ENCODE results near the gene PKD2L1.
"Not testable (repeated sequence)": the region's sequence is repeated elsewhere in the genome, so short reads cannot be mapped to it uniquely, and the experiment has no call there.

PKD2L1 gene

GRCh38 chr10:100286051-100287033 is 43.7 kb downstream of the PKD2L1 start, which contains the start of gene BLOC1S2:
Gene BLOC1S2, minus strand, starts transcription at chr10:100286680. Its CDS starts 21 bp downstream, at chr10:100286659.
- DNase-seq (ENCODE audit: low read depth) = peak; percentile 74

GRCh38 chr10:100285326-100285725 is 44.7 kb downstream of the PKD2L1 start:
- DNase-seq (ENCODE audit: low read depth) = not testable (repeated sequence)

GRCh38 chr10:100282907-100283306 is 47.1 kb downstream of the PKD2L1 start:
- no peak for DNase-seq (ENCODE audit: low read depth)

GRCh38 chr10:100276971-100277370 is 53.1 kb downstream of the PKD2L1 start:
- not testable (repeated sequence) for DNase-seq (ENCODE audit: low read depth)

- peak; percentile 56 for DNase-seq (ENCODE audit: low read depth)
These were observed 62.6 kb downstream of the PKD2L1 start, which contains the start of gene CWF19L1 for GRCh38 chr10:100267239-100268104. Gene CWF19L1, minus strand, starts transcription at chr10:100267638. Its CDS starts 45 bp downstream, at chr10:100267593.

GRCh38 chr10:100265821-100266485 is 64.1 kb downstream of the PKD2L1 start:
- no peak for DNase-seq (ENCODE audit: low read depth)

- DNase-seq (ENCODE audit: low read depth) = no peak
These were observed 75.8 kb downstream of the PKD2L1 start for GRCh38 chr10:100254191-100254590.

- DNase-seq (ENCODE audit: low read depth) = no peak
These were observed 77.0 kb downstream of the PKD2L1 start for GRCh38 chr10:100253041-100253440.

- DNase-seq (ENCODE audit: low read depth) = no peak
These were observed 81.2 kb downstream of the PKD2L1 start for GRCh38 chr10:100248820-100249219.

- DNase-seq (ENCODE audit: low read depth) = no peak
These were observed 84.4 kb downstream of the PKD2L1 start for GRCh38 chr10:100245484-100246220.

- no peak for DNase-seq (ENCODE audit: low read depth)
These were observed 90.2 kb downstream of the PKD2L1 start for GRCh38 chr10:100239851-100240250.

GRCh38 chr10:100238429-100238828 is 91.6 kb downstream of the PKD2L1 start:
- DNase-seq (ENCODE audit: low read depth) = no peak

All from stimulated activated CD8-positive, alpha-beta memory T cell treated with anti-CD3 and anti-CD28 coated beads, Interleukin-12 subunit alpha, Interleukin-12 subunit beta, amount 100 ng/mL, for 1 hour (primary cell).